ENCODE data around the gene HOXB9.

DNA sequence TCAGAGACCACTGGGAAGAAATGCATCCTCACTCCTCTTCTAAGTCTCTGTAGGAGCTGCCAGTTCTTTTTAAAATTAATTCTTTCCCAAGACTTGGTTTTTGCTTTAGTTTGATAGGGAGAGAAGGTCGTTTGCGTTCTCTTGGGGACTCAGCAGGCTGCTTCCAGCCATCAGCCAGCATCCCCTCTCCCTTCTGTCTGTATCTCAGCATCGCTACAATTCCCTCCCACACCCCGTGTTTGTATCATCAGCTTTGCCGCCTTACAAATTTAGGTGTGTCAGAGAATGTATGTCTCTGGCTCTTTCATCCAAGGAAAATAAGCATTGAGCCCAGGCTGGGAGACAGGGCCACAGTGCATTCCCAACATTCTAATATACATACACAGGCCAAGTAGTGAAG is 26.8 kb downstream of the HOXB9 start:
- TF ChIP-seq, protein P1, sequence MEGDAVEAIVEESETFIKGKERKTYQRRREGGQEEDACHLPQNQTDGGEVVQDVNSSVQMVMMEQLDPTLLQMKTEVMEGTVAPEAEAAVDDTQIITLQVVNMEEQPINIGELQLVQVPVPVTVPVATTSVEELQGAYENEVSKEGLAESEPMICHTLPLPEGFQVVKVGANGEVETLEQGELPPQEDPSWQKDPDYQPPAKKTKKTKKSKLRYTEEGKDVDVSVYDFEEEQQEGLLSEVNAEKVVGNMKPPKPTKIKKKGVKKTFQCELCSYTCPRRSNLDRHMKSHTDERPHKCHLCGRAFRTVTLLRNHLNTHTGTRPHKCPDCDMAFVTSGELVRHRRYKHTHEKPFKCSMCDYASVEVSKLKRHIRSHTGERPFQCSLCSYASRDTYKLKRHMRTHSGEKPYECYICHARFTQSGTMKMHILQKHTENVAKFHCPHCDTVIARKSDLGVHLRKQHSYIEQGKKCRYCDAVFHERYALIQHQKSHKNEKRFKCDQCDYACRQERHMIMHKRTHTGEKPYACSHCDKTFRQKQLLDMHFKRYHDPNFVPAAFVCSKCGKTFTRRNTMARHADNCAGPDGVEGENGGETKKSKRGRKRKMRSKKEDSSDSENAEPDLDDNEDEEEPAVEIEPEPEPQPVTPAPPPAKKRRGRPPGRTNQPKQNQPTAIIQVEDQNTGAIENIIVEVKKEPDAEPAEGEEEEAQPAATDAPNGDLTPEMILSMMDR (IDR thresholded peaks at IDR 0.05 in 4 of 5, conservative IDR thresholded peaks at IDR 0.05 in 1 of 5): no peak
- no peak for TF ChIP-seq POLR2A (IDR thresholded peaks at IDR 0.05)

All from gastrocnemius medialis (tissue), 4 donors.